ENCODE results near the gene CENPQ.

Gene CENPQ

DNA sequence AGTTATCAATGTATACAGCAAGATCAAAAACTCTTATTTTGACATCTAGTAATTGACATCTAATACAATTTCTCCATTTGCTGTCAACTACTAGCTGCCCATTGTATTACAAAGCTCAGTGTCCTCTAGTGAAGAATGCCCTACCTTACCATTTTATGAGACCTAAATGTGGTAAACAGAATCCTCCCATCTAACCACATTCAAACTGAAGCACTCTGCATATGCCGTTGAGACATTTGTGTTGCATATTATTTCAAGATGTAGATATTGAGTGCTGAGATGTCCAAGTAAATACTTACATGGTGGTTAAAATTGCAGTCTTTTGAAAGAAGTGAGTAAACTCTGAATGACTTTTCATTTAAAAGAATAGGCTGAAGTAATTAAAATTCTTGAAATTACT is 36.0 kb downstream of the CENPQ start:
- no peak overlapping the region for H3K4me3 ChIP-seq (ENCODE audit: insufficient read depth, low read depth, low read length)
- H3K36me3 ChIP-seq (ENCODE audit: control insufficient read depth, insufficient read depth, low read length) = no peaks in the 10 kb centered on the region
- H3K27me3 ChIP-seq (ENCODE audit: control insufficient read depth, insufficient read depth, low read length, poor library complexity, severe bottlenecking) = no peaks in the 10 kb centered on the region
- WGBS, 2 experiments = 86 to 100% methylated on average over 1 of the region's 1 CpG
- H3K9me3 ChIP-seq (ENCODE audit: control insufficient read depth, low read length) = no peaks in the 10 kb centered on the region
- H3K4me1 ChIP-seq (ENCODE audit: control insufficient read depth, insufficient read depth, low read length) = no peaks in the 10 kb centered on the region
- H3K27ac ChIP-seq (ENCODE audit: insufficient read depth, low read depth, low read length, poor library complexity, severe bottlenecking) = no peak overlapping the region

DNA sequence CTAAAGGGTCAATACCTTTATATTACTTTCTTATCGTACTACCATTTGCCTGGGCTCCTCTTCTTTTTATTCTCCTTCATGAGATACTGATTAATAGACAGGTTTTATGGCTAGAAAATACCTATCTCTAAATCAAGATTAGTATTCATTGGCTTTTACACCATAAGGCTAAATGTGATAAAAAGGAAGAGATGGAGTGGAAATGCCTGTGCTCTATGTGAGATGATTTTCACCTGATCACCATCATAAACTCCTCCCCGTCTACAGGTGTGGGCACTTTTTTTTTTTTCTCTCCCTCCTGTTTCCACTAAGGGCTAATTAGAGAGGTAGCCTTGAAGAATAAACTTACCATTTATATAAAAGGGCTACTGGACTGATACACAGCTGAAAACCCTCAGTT is 36.5 kb downstream of the CENPQ start, which contains the start of gene GLYATL3:
GLYATL3 (plus strand) TSS at position 301 of the 400 bp plus-strand sequence. CDS start 12,068 bp downstream, outside the sequence.
- Histone ChIP-seq H3K4me3 (ENCODE audit: insufficient read depth, low read depth, low read length) (no peak within 1 kb of the TSS), H3K27ac (ENCODE audit: insufficient read depth, low read depth, low read length, poor library complexity, severe bottlenecking) (no peak within 1 kb of the TSS), H3K27me3 (ENCODE audit: control insufficient read depth, insufficient read depth, low read length, poor library complexity, severe bottlenecking) (no peaks in the 10 kb centered on the region), H3K4me1 (ENCODE audit: control insufficient read depth, insufficient read depth, low read length) (no peaks in the 10 kb centered on the region), H3K36me3 (ENCODE audit: control insufficient read depth, insufficient read depth, low read length) (no peaks in the 10 kb centered on the region), H3K9me3 (ENCODE audit: control insufficient read depth, low read length) (no peaks in the 10 kb centered on the region)
- 100% methylated on average over 1 of the region's 2 CpGs; no CpG with 5 or more reads in 1 of the 2 experiments for WGBS, 2 experiments

DNA sequence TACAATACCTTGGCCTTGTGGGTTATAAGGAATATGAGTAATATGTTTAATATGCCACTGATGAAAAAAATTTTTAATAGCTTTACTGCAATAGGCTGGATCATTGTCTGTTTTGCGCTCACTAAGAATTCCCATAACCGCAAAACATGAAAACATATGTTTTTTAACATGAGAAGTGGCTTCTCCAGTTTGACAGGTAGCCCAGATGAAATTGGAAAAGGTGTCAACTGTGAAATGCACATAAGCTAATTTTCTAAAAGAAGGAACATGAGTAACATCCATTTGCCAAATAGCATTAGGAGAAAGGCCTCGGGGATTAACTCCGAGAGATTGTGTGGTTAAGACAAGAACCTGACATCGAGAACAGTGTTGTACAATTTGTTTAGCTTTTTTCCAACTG is 41.5 kb downstream of the CENPQ start:
- Histone ChIP-seq H3K36me3 (ENCODE audit: control insufficient read depth, insufficient read depth, low read length) (no peaks in the 10 kb centered on the region), H3K4me3 (ENCODE audit: insufficient read depth, low read depth, low read length) (no peak overlapping the region), H3K4me1 (ENCODE audit: control insufficient read depth, insufficient read depth, low read length) (no peaks in the 10 kb centered on the region), H3K27ac (ENCODE audit: insufficient read depth, low read depth, low read length, poor library complexity, severe bottlenecking) (no peak overlapping the region), H3K27me3 (ENCODE audit: control insufficient read depth, insufficient read depth, low read length, poor library complexity, severe bottlenecking) (no peaks in the 10 kb centered on the region), H3K9me3 (ENCODE audit: control insufficient read depth, low read length) (no peaks in the 10 kb centered on the region)
- WGBS, 2 experiments = 79 to 95% methylated on average over 3 to 5 of the region's 5 CpGs

DNA sequence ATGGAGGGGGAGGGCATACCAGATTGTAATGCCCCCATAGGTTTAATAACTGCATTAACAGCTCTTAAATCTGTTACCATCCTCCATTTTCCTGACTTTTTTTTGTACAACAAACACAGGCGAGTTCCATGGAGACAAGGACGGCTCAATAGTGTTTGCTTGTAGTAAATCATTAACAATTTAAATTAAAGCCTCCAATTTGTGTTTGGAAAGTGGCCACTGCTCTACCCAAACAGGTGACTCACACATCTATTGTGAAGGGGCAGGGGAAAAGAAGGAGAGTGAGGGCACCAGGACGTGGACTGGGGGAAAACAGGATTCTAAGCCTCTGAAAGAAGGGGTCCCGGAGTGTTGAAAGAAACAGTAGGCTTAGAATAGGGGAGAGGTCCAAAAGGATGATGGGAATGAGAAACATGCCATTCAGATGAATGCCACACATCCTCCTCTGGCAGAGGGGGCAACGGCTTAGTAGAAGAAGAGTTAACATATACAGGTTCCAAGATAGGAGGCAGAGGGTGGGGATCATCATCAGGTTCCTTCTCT is 43.5 kb downstream of the CENPQ start:
- no peaks in the 10 kb centered on the region for H3K27me3 ChIP-seq (ENCODE audit: control insufficient read depth, insufficient read depth, low read length, poor library complexity, severe bottlenecking)
- H3K9me3 ChIP-seq (ENCODE audit: control insufficient read depth, low read length) = no peaks in the 10 kb centered on the region
- no peaks in the 10 kb centered on the region for H3K36me3 ChIP-seq (ENCODE audit: control insufficient read depth, insufficient read depth, low read length)
- H3K4me3 ChIP-seq (ENCODE audit: insufficient read depth, low read depth, low read length) = no peak overlapping the region
- 82 to 89% methylated on average over 3 to 5 of the region's 5 CpGs for WGBS, 2 experiments
- H3K4me1 ChIP-seq (ENCODE audit: control insufficient read depth, insufficient read depth, low read length) = no peaks in the 10 kb centered on the region
- H3K27ac ChIP-seq (ENCODE audit: insufficient read depth, low read depth, low read length, poor library complexity, severe bottlenecking) = no peak overlapping the region

DNA sequence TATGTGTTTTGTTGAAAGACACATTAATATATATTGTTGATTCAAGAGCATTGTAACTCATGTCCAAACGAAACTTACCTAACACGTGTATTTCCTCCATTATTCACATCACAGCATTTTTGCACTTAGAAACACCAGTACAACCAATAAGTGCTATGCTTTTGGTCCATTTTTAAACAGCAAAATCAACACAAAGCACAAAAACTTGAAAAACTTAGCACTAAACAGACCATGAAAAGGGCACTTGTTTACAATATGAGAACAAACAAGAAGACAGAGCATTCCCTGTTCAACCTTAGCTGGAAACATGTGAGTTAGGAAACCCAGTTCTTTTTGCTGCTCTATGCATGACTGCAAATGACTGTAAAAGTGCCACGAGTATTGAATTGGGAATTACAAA is 46.2 kb downstream of the CENPQ start:
- Histone ChIP-seq H3K36me3 (ENCODE audit: control insufficient read depth, insufficient read depth, low read length) (no peaks in the 10 kb centered on the region), H3K4me3 (ENCODE audit: insufficient read depth, low read depth, low read length) (no peak overlapping the region), H3K9me3 (ENCODE audit: control insufficient read depth, low read length) (no peaks in the 10 kb centered on the region), H3K4me1 (ENCODE audit: control insufficient read depth, insufficient read depth, low read length) (no peaks in the 10 kb centered on the region), H3K27me3 (ENCODE audit: control insufficient read depth, insufficient read depth, low read length, poor library complexity, severe bottlenecking) (no peaks in the 10 kb centered on the region), H3K27ac (ENCODE audit: insufficient read depth, low read depth, low read length, poor library complexity, severe bottlenecking) (no peak overlapping the region)
- WGBS, 2 experiments = 92 to 93% methylated on average over 3 of the region's 3 CpGs

DNA sequence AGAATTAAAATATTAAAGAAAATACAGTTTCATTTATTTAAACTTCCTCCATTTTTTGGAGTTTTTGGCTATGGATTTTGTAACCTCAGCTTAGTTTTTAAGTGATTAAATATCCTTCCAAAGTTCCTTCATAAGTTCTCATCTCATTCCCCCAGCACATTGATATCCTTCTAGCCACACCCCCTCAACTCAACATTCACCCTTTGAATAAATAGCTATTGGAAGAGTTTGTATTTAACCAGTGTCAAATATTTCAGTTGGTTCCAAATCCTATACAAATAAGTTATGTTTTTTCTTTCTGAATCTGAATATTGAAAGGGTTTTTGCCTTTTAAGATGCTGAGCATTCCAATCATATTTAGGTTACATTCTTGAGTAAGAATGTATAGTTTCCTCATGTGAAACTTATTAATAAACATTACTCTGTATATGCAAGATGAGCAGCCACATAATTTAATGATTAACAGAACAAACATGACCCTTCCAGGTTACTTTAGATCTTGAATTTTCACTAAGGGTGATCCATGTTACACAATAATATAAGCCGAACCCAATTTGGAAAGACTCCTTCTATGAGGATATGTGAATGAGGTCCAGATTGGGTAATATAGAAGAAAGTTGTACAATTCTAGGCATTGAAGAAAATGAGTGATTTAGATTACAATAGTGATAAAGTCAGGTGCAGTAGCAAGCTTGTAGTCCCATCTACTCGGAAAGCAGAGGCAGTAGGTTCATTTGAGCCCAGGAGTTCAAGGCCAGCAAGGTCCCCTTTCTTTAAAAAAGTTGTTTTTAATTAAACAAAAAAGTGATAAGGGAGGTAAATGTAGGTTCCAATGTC is 50.2 kb downstream of the CENPQ start:
- no peaks in the 10 kb centered on the region for H3K9me3 ChIP-seq (ENCODE audit: control insufficient read depth, low read length)
- no peak overlapping the region for H3K27ac ChIP-seq (ENCODE audit: insufficient read depth, low read depth, low read length, poor library complexity, severe bottlenecking)
- H3K4me3 ChIP-seq (ENCODE audit: insufficient read depth, low read depth, low read length) = no peak overlapping the region
- H3K4me1 ChIP-seq (ENCODE audit: control insufficient read depth, insufficient read depth, low read length) = no peaks in the 10 kb centered on the region
- H3K27me3 ChIP-seq (ENCODE audit: control insufficient read depth, insufficient read depth, low read length, poor library complexity, severe bottlenecking) = no peaks in the 10 kb centered on the region
- H3K36me3 ChIP-seq (ENCODE audit: control insufficient read depth, insufficient read depth, low read length) = no peaks in the 10 kb centered on the region
- 94 to 100% methylated on average over 2 of the region's 2 CpGs for WGBS, 2 experiments

DNA sequence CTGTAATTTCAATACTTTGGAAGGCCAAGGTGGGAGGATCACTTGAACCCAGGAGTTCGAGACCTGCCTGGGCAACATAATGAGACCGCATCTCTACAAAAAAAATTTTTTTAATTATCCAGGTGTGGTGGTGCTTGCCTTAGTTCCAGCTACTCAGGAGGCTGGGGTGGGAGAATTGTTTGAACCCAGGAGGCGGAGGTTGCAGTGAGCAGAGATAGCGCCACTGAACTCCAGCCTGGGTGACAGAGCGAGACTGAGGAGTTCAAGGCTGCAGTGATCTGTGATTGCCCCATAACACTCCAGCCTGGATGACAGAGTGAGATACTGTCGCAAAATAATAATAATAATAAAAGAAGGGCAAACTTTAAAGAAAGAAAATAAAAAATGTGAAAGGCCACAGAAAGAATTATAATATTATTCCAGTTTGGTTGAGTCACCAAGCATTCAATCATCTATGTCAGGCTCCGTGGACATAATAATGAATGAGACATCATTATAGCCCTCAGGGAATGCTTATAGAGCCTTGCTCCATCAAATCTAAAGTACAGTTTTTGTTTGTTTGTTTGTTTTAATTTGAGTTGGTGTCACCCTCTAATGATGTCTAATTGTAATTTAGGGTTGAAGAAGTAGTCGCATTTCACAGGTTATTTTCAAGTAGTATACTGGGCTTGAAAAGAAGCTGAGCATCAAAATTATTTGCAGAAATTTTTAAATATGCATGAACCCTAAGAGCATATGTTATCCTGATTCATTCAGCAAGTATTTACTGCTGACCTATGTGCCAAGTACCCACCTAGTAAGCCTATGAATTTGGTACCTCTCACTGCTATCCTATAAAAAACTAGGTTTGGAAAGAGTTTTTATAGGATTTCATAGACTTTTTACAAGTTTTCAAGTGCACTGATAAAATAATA is 51.7 kb downstream of the CENPQ start:
- Histone ChIP-seq H3K36me3 (ENCODE audit: control insufficient read depth, insufficient read depth, low read length) (no peaks in the 10 kb centered on the region), H3K4me3 (ENCODE audit: insufficient read depth, low read depth, low read length) (no peak overlapping the region)
- 88 to 99% methylated on average over 5 to 6 of the region's 8 CpGs for WGBS, 2 experiments

DNA sequence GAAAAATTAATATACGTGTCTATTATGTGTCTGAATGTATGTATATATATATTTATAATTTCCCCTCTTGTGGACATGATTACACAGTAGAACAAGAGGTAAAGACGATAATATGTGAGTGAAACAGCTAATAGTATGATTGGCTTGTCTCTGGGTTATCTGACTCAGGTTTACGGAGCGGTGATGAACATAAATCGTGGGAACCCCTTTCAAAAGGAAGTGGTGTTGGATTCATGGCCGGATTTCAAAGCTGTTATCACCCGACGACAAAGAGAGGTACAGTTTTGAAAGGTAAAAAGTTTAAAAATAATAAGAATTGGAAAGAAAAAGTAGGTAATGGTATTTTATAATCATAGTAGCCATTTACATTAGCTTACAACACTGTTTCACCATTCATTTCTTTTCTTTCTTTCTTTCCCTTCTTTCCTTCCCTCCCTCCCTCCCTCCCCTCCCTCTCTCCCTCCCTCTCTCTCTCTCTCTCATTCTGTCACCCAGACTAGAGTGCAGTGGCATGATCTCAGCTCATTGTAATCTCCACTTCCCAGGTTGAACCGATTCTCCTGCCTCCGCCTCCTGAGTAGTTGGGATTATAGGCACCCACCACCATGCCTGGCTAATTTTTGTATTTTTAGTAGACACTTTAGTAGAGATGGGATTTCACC is 52.4 kb downstream of the CENPQ start:
- Histone ChIP-seq H3K4me1 (ENCODE audit: control insufficient read depth, insufficient read depth, low read length) (no peaks in the 10 kb centered on the region), H3K27ac (ENCODE audit: insufficient read depth, low read depth, low read length, poor library complexity, severe bottlenecking) (no peak overlapping the region), H3K36me3 (ENCODE audit: control insufficient read depth, insufficient read depth, low read length) (no peaks in the 10 kb centered on the region), H3K4me3 (ENCODE audit: insufficient read depth, low read depth, low read length) (no peak overlapping the region), H3K27me3 (ENCODE audit: control insufficient read depth, insufficient read depth, low read length, poor library complexity, severe bottlenecking) (no peaks in the 10 kb centered on the region), H3K9me3 (ENCODE audit: control insufficient read depth, low read length) (no peaks in the 10 kb centered on the region)
- 93 to 95% methylated on average over 9 of the region's 10 CpGs for WGBS, 2 experiments

More for the DNA sequence above, 51.7 kb downstream of the CENPQ start:
- H3K27me3 ChIP-seq (ENCODE audit: control insufficient read depth, insufficient read depth, low read length, poor library complexity, severe bottlenecking) = no peaks in the 10 kb centered on the region
- no peak overlapping the region for H3K27ac ChIP-seq (ENCODE audit: insufficient read depth, low read depth, low read length, poor library complexity, severe bottlenecking)
- no peaks in the 10 kb centered on the region for H3K4me1 ChIP-seq (ENCODE audit: control insufficient read depth, insufficient read depth, low read length)
- no peaks in the 10 kb centered on the region for H3K9me3 ChIP-seq (ENCODE audit: control insufficient read depth, low read length)

DNA sequence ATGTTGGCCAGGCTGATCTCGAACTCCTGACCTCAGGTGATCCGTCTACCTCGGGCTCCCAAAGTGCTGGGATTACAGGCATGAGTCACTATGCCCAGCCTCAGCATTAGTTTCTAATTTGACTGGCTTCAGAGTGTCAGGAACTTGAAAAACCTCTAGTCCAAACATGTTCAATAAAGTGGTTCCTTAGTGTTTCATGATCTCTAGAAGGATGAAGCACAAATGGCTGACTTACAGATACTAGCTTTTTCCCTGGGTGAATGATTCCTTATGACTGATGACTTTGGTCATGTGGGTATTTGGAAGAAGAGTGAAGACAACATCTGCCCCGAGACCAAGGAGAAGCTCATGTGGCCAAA is 53.0 kb downstream of the CENPQ start:
- H3K27me3 ChIP-seq (ENCODE audit: control insufficient read depth, insufficient read depth, low read length, poor library complexity, severe bottlenecking) = no peaks in the 10 kb centered on the region
- H3K9me3 ChIP-seq (ENCODE audit: control insufficient read depth, low read length) = no peaks in the 10 kb centered on the region
- 84 to 92% methylated on average over 4 of the region's 4 CpGs for WGBS, 2 experiments
- no peaks in the 10 kb centered on the region for H3K4me1 ChIP-seq (ENCODE audit: control insufficient read depth, insufficient read depth, low read length)
- no peaks in the 10 kb centered on the region for H3K36me3 ChIP-seq (ENCODE audit: control insufficient read depth, insufficient read depth, low read length)
- no peak overlapping the region for H3K4me3 ChIP-seq (ENCODE audit: insufficient read depth, low read depth, low read length)
- H3K27ac ChIP-seq (ENCODE audit: insufficient read depth, low read depth, low read length, poor library complexity, severe bottlenecking) = no peak overlapping the region
